Upper lobe of left lung (tissue), 6 donors: ENCODE measurements around the gene UBE2K. TPM values are rescaled to one million over a fixed set of nuclear protein-coding genes. Genes with fewer than 3 reads are reported as not detected.

ENCODE experiments used
- ATAC-seq, 2 donors: fragments of 200-7000 bp; cut with Tn5 transposase; one replicate each; pipeline ENCODE4 v1.9.1; 2022; ENCODE audit warnings: mild to moderate bottlenecking in 2 of 2, moderate library complexity in 2 of 2; ENCODE audit not compliant: low FRiP score in 2 of 2
- DNase-seq, 2 donors: peaks; one replicate each; pipeline ENCODE4 v3.0.0-alpha.2; 2019 to 2020
- H3K27ac ChIP-seq, 4 donors: fragments of 200-600 bp; sonication (generic); one replicate each; pipeline ENCODE4 v1.5.1; 2016 to 2019
- H3K27me3 ChIP-seq, 4 donors: fragments of 200-600 bp; sonication (generic); one replicate each; pipeline ENCODE4 v1.5.1; 2017 to 2019
- H3K36me3 ChIP-seq, 4 donors: fragments of 200-600 bp; sonication (generic); one replicate each; pipeline ENCODE4 v1.5.1; 2016 to 2019
- H3K4me1 ChIP-seq, 4 donors: fragments of 200-600 bp; sonication (generic); one replicate each; pipeline ENCODE4 v1.5.1; 2018 to 2019
- H3K4me3 ChIP-seq, 4 donors: fragments of 200-600 bp; sonication (generic); one replicate each; pipeline ENCODE4 v1.5.1; 2017 to 2019; ENCODE audit warnings: mild to moderate bottlenecking in 2 of 4, moderate library complexity in 1 of 4
- H3K9me3 ChIP-seq, 4 donors: fragments of 200-600 bp; sonication (generic); one replicate each; pipeline ENCODE4 v1.5.1; 2018 to 2019
- CTCF ChIP-seq, 6 experiments: fragments of 450-650 bp in 4 of 6; fragments of 200-600 bp in 2 of 6; sonication (generic) in 2 of 6; IDR thresholded peaks; one replicate each; pipeline ENCODE4 v1.5.1; 2016 to 2019; ENCODE audit warnings: antibody characterized with exemption in 6 of 6
- EP300 ChIP-seq, 4 donors: sonication (generic); formaldehyde crosslinking; IDR thresholded peaks; one replicate each; pipeline ENCODE4 v1.5.1; 2017; ENCODE audit warnings: antibody characterized with exemption in 4 of 4, control low read depth in 2 of 4
- POLR2A ChIP-seq, 4 donors: fragments of 450-650 bp; IDR thresholded peaks; one replicate each; pipeline ENCODE4 v1.5.1; 2016 to 2017; ENCODE audit warnings: antibody characterized with exemption in 4 of 4, mild to moderate bottlenecking in 2 of 4
- POLR2AphosphoS5 ChIP-seq, 2 donors: sonication (generic); formaldehyde crosslinking; IDR thresholded peaks; one replicate each; pipeline ENCODE4 v1.5.1; 2017; ENCODE audit warnings: antibody characterized with exemption in 2 of 2
- WGBS, 2 donors: methylation state at CpG; one replicate each; pipeline ENCODE4 v1.1.5; 2017 to 2018; 5-methylcytosine and 5-hydroxymethylcytosine counted together
- total RNA-seq, 6 donors: library from RNA; depleted of rRNA in 4 of 6; stranded (reverse); fragments of >200 nt in 4 of 6; gene quantifications; one replicate each; pipeline versions ENCODE4 v1.1.0 to v1.2.1, GENCODE V29; 2016 to 2021
- donor health status: DM: no; HTN: no; CAD: no; lungs with moderate emphysema.
- donor health status: DM: no; HTN: yes; CAD: no; lungs with severe emphysema.

UBE2K gene
- total RNA-seq, 6 donors from 2014 or later: 22.3 to 57.4 (median 34.4) TPM

GRCh38 chr4:39741401-39741800 is 43.5 kb downstream of the UBE2K start:
- H3K36me3 ChIP-seq: peaks cover 0 to 27% (median 0%) of the 10 kb centered on the region in 4 donors
- DNase-seq (no peak), ATAC-seq (no peak)
- TF ChIP-seq CTCF (IDR thresholded peaks at IDR 0.05) (no peak), POLR2A (IDR thresholded peaks at IDR 0.05) (no peak), POLR2AphosphoS5 (IDR thresholded peaks at IDR 0.05) (no peak), EP300 (IDR thresholded peaks at IDR 0.05) (no peak)
- H3K4me3 ChIP-seq: no peak overlapping the region
- H3K4me1 ChIP-seq: peaks cover 0 to 2% (median 0%) of the 10 kb centered on the region in 4 donors
- no peak overlapping the region for H3K27ac ChIP-seq
- no peaks in the 10 kb centered on the region for H3K27me3 ChIP-seq
- WGBS, 2 donors: 77 to 79% methylated on average over 2 of the region's 2 CpGs
- no peaks in the 10 kb centered on the region for H3K9me3 ChIP-seq

GRCh38 chr4:39745920-39746319 is 48.0 kb downstream of the UBE2K start:
- TF ChIP-seq POLR2A (IDR thresholded peaks at IDR 0.05): no peak
- TF ChIP-seq CTCF (IDR thresholded peaks at IDR 0.05): no peak
- TF ChIP-seq POLR2AphosphoS5 (IDR thresholded peaks at IDR 0.05): no peak
- no peak for TF ChIP-seq EP300 (IDR thresholded peaks at IDR 0.05)
- Histone ChIP-seq H3K4me3 (no peak overlapping the region), H3K36me3 (peaks cover 0 to 22% (median 2%) of the 10 kb centered on the region in 4 donors), H3K4me1 (peaks cover 0 to 3% (median 0%) of the 10 kb centered on the region in 4 donors), H3K9me3 (no peaks in the 10 kb centered on the region), H3K27ac (no peak overlapping the region), H3K27me3 (no peaks in the 10 kb centered on the region)
- DNase-seq (no peak), ATAC-seq (no peak)
- 70 to 81% methylated on average over 1 of the region's 1 CpG for WGBS, 2 donors

- Histone ChIP-seq H3K36me3 (peaks cover 0 to 24% (median 9%) of the 10 kb centered on the region in 4 donors), H3K4me1 (peaks cover 0 to 9% (median 5%) of the 10 kb centered on the region in 4 donors), H3K27ac (no peak overlapping the region), H3K4me3 (no peak overlapping the region), H3K9me3 (no peaks in the 10 kb centered on the region), H3K27me3 (no peaks in the 10 kb centered on the region)
- DNase-seq (no peak), ATAC-seq (no peak)
- TF ChIP-seq POLR2AphosphoS5 (IDR thresholded peaks at IDR 0.05) (no peak), EP300 (IDR thresholded peaks at IDR 0.05) (no peak), CTCF (IDR thresholded peaks at IDR 0.05) (no peak), POLR2A (IDR thresholded peaks at IDR 0.05) (no peak)
- 56 to 60% methylated on average over 3 of the region's 3 CpGs for WGBS, 2 donors
Measured at GRCh38 chr4:39750216-39750615, 52.3 kb downstream of the UBE2K start.

GRCh38 chr4:39754309-39754708 is 56.4 kb downstream of the UBE2K start:
- no peak overlapping the region for H3K4me3 ChIP-seq
- ATAC-seq (no peak), DNase-seq (no peak)
- no peaks in the 10 kb centered on the region for H3K27me3 ChIP-seq
- H3K27ac ChIP-seq: no peak overlapping the region
- 58 to 67% methylated on average over 6 of the region's 6 CpGs for WGBS, 2 donors
- H3K9me3 ChIP-seq: no peaks in the 10 kb centered on the region
- TF ChIP-seq CTCF (IDR thresholded peaks at IDR 0.05) (no peak), POLR2A (IDR thresholded peaks at IDR 0.05) (no peak), POLR2AphosphoS5 (IDR thresholded peaks at IDR 0.05) (no peak), EP300 (IDR thresholded peaks at IDR 0.05) (no peak)
- peaks cover 0 to 9% (median 3%) of the 10 kb centered on the region in 4 donors for H3K4me1 ChIP-seq
- H3K36me3 ChIP-seq: peaks cover 0 to 50% (median 13%) of the 10 kb centered on the region in 4 donors

- peaks cover 0 to 54% (median 20%) of the 10 kb centered on the region in 4 donors for H3K36me3 ChIP-seq
- peaks cover 0 to 9% (median 3%) of the 10 kb centered on the region in 4 donors for H3K4me1 ChIP-seq
- ATAC-seq (no peak), DNase-seq (no peak)
- H3K27ac ChIP-seq: no peak overlapping the region
- no peaks in the 10 kb centered on the region for H3K9me3 ChIP-seq
- no peak for TF ChIP-seq POLR2AphosphoS5 (IDR thresholded peaks at IDR 0.05)
- TF ChIP-seq EP300 (IDR thresholded peaks at IDR 0.05): no peak
- TF ChIP-seq CTCF (IDR thresholded peaks at IDR 0.05): no peak
- no peak for TF ChIP-seq POLR2A (IDR thresholded peaks at IDR 0.05)
- WGBS, 2 donors: 97 to 98% methylated on average over 2 of the region's 2 CpGs
- H3K27me3 ChIP-seq: no peaks in the 10 kb centered on the region
- no peak overlapping the region for H3K4me3 ChIP-seq
Measured at GRCh38 chr4:39756159-39756558, 58.2 kb downstream of the UBE2K start.
